Lower leg skin (tissue), 3 donors: Measurements from ENCODE around the gene SCMH1.

Experiments used
- POLR2A ChIP-seq, 2 donors: fragments of 450-650 bp; IDR thresholded peaks; one replicate each; pipeline ENCODE4 v1.6.1; 2016 to 2017; ENCODE audit warnings: antibody characterized with exemption in 2 of 2, mild to moderate bottlenecking in 1 of 2, moderate library complexity in 1 of 2
- TF ChIP-seq, protein P1 (sequence below), 3 donors: fragments of 450-650 bp; IDR thresholded peaks; one replicate each; pipeline ENCODE4 v1.5.1; 2016; ENCODE audit warnings: antibody characterized with exemption in 3 of 3, mild to moderate bottlenecking in 3 of 3, moderate library complexity in 2 of 3

DNA sequence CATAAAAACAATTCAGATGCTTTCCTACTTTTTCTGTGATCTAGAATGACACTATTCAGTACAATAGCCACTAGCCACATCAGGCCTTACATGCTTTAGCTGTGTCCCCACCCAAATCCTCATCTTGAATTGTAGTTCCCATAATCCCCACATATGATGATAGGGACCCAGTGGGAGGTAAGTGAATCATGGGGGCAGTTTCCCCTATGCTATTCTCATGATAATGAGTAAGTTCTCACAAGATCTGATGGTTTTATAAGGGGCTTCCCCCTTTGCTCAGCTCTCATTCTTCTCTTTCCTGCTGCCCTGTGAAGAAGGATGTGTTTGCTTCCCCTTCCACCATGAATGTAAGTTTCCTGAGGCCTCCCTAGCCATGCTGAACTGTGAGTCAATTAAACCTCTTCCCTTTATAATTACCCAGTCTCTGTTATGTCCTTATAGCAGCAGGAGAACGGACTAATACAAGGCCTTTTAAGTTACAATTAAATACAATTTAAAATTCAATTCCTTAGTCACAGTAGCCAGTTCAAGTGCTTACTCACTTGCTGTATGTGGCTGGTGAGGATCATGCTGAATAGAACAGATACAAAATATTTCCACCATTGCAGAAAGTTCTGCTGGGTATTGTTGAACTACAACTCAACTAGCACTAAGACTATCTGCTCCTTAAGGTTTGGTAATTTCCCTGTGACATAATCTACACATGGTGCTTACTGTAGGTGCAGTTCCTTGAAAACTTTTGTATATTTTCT is 106.7 kb downstream of the SCMH1 start:
- TF ChIP-seq, protein P1, sequence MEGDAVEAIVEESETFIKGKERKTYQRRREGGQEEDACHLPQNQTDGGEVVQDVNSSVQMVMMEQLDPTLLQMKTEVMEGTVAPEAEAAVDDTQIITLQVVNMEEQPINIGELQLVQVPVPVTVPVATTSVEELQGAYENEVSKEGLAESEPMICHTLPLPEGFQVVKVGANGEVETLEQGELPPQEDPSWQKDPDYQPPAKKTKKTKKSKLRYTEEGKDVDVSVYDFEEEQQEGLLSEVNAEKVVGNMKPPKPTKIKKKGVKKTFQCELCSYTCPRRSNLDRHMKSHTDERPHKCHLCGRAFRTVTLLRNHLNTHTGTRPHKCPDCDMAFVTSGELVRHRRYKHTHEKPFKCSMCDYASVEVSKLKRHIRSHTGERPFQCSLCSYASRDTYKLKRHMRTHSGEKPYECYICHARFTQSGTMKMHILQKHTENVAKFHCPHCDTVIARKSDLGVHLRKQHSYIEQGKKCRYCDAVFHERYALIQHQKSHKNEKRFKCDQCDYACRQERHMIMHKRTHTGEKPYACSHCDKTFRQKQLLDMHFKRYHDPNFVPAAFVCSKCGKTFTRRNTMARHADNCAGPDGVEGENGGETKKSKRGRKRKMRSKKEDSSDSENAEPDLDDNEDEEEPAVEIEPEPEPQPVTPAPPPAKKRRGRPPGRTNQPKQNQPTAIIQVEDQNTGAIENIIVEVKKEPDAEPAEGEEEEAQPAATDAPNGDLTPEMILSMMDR (IDR thresholded peaks at IDR 0.05): no peak
- no peak for TF ChIP-seq POLR2A (IDR thresholded peaks at IDR 0.05)
